MM.1S (cell line): Measurements from ENCODE around the gene CBLN3.

Experiments used
- DNase-seq: peaks from one replicate; pipeline ENCODE4 v3.0.0-alpha.2; 2015
- H2AFZ ChIP-seq: fragments of 300-600 bp; sonication (generic); 2 replicates; pipeline ENCODE4 v1.6.0; 2016; ENCODE audit warnings: antibody characterized with exemption, low read length
- H3F3A ChIP-seq: fragments of 300-600 bp; sonication (generic); 2 replicates; pipeline ENCODE4 v1.6.1; 2016; ENCODE audit warnings: mild to moderate bottlenecking, antibody characterized with exemption, low read length, moderate library complexity, mixed read lengths; ENCODE audit not compliant: insufficient read depth
- H3K27ac ChIP-seq: fragments of 300-600 bp; sonication (generic); 2 replicates; pipeline ENCODE4 v1.5.1; 2016; ENCODE audit warnings: mild to moderate bottlenecking, low read length
- H3K27me3 ChIP-seq: fragments of 300-600 bp; sonication (generic); replicated peaks from 2 replicates; pipeline ENCODE4 v1.6.0; 2016; ENCODE audit warnings: low read length; ENCODE audit not compliant: insufficient read depth
- H3K36me3 ChIP-seq: fragments of 300-600 bp; sonication (generic); replicated peaks from 2 replicates; pipeline ENCODE4 v1.6.1; 2016; ENCODE audit warnings: mild to moderate bottlenecking, low read length, mixed read lengths; ENCODE audit not compliant: insufficient read depth
- H3K4me1 ChIP-seq: fragments of 300-600 bp; sonication (generic); 2 replicates; pipeline ENCODE4 v1.6.1; 2016; ENCODE audit warnings: low read length, mixed read lengths
- H3K4me2 ChIP-seq: fragments of 300-600 bp; sonication (generic); 2 replicates; pipeline ENCODE4 v1.6.0; 2016; ENCODE audit warnings: low read depth, low read length
- H3K4me3 ChIP-seq: fragments of 300-600 bp; sonication (generic); 2 replicates; pipeline ENCODE4 v1.5.1; 2016; ENCODE audit warnings: low read length, mixed read lengths
- H3K79me2 ChIP-seq: fragments of 300-600 bp; sonication (generic); 2 replicates; pipeline ENCODE4 v1.6.1; 2016; ENCODE audit warnings: mixed run types, low read length, mixed read lengths
- H3K9ac ChIP-seq: fragments of 300-600 bp; sonication (generic); 2 replicates; pipeline ENCODE4 v1.6.1; 2016; ENCODE audit warnings: low read length, mixed read lengths
- H3K9me2 ChIP-seq: fragments of 300-600 bp; sonication (generic); replicated peaks from 2 replicates; pipeline ENCODE4 v1.6.1; 2016; ENCODE audit warnings: mild to moderate bottlenecking, low read length, mixed read lengths; ENCODE audit not compliant: insufficient read depth
- H3K9me3 ChIP-seq: fragments of 300-600 bp; sonication (generic); replicated peaks from 2 replicates; pipeline ENCODE4 v1.6.1; 2016; ENCODE audit warnings: mild to moderate bottlenecking, low read length, mixed read lengths; ENCODE audit not compliant: insufficient read depth
- H4K20me1 ChIP-seq: fragments of 300-600 bp; sonication (generic); 2 replicates; pipeline ENCODE4 v1.6.1; 2016; ENCODE audit warnings: mild to moderate bottlenecking, low read length, moderate library complexity, mixed read lengths; ENCODE audit not compliant: insufficient read depth
- CTCF ChIP-seq: fragments of 300-600 bp; sonication (generic); IDR thresholded peaks from 2 replicates; pipeline ENCODE4 v1.5.1; 2016; ENCODE audit warnings: antibody characterized with exemption, low read length, mixed read lengths
- EZH2 ChIP-seq: fragments of 300-600 bp; sonication (generic); optimal IDR thresholded peaks from 2 replicates; pipeline ENCODE3; 2017; ENCODE audit warnings: low read depth, mild to moderate bottlenecking, antibody characterized with exemption, low read length, mixed read lengths
- EZH2phosphoT487 ChIP-seq: fragments of 300-600 bp; sonication (generic); IDR thresholded peaks from 2 replicates; pipeline ENCODE4 v1.6.1; 2018; ENCODE audit warnings: antibody characterized with exemption, low read length

The CBLN3 gene

GRCh38 chr14:24409956-24410355, 19.5 kb downstream of the CBLN3 start:
- no peak for TF ChIP-seq CTCF
- no peak for TF ChIP-seq EZH2phosphoT487
- TF ChIP-seq EZH2 = no peak
- H3K9me3 ChIP-seq = no peaks in the 10 kb centered on the region
- no peak overlapping the region for H3K4me2 ChIP-seq

GRCh38 chr14:24409192-24409591, 20.3 kb downstream of the CBLN3 start:
- H3K4me3 ChIP-seq = no peak overlapping the region
- H4K20me1 ChIP-seq = no peaks in the 10 kb centered on the region
- H3K27ac ChIP-seq = no peak overlapping the region
- H3K9me2 ChIP-seq = no peaks in the 10 kb centered on the region
- no peak for DNase-seq
- no peaks in the 10 kb centered on the region for H3K4me1 ChIP-seq
- no peaks in the 10 kb centered on the region for H3K36me3 ChIP-seq
- no peak overlapping the region for H3K4me2 ChIP-seq
- no peaks in the 10 kb centered on the region for H3K27me3 ChIP-seq
- H2AFZ ChIP-seq = no peak overlapping the region
- H3F3A ChIP-seq = no peaks in the 10 kb centered on the region
- TF ChIP-seq EZH2 (no peak), CTCF (no peak), EZH2phosphoT487 (no peak)
- H3K79me2 ChIP-seq = no peaks in the 10 kb centered on the region
- H3K9me3 ChIP-seq = no peaks in the 10 kb centered on the region
- no peak overlapping the region for H3K9ac ChIP-seq

More at GRCh38 chr14:24409956-24410355, 19.5 kb downstream of the CBLN3 start:
- no peak overlapping the region for H3K27ac ChIP-seq
- H3K9ac ChIP-seq = no peak overlapping the region
- no peaks in the 10 kb centered on the region for H3K79me2 ChIP-seq
- no peaks in the 10 kb centered on the region for H3K27me3 ChIP-seq
- no peak overlapping the region for H3K4me3 ChIP-seq
- no peaks in the 10 kb centered on the region for H3K9me2 ChIP-seq
- H4K20me1 ChIP-seq = no peaks in the 10 kb centered on the region
- no peaks in the 10 kb centered on the region for H3K4me1 ChIP-seq
- DNase-seq = no peak
- no peaks in the 10 kb centered on the region for H3K36me3 ChIP-seq
- H2AFZ ChIP-seq = no peak overlapping the region
- no peaks in the 10 kb centered on the region for H3F3A ChIP-seq

GRCh38 chr14:24408764-24409163, 20.7 kb downstream of the CBLN3 start:
- Histone ChIP-seq H3K4me1 (no peaks in the 10 kb centered on the region), H3K9me3 (no peaks in the 10 kb centered on the region), H3K27ac (no peak overlapping the region), H3K4me3 (no peak overlapping the region), H3F3A (no peaks in the 10 kb centered on the region), H4K20me1 (no peaks in the 10 kb centered on the region), H3K9me2 (no peaks in the 10 kb centered on the region), H3K79me2 (no peaks in the 10 kb centered on the region), H2AFZ (no peak overlapping the region), H3K27me3 (no peaks in the 10 kb centered on the region), H3K36me3 (no peaks in the 10 kb centered on the region), H3K4me2 (no peak overlapping the region), H3K9ac (no peak overlapping the region)
- DNase-seq = no peak
- no peak for TF ChIP-seq EZH2phosphoT487
- TF ChIP-seq EZH2 = no peak
- no peak for TF ChIP-seq CTCF
